GM23338 (cell line): ENCODE results near the gene CCDC32.

Source experiments
- CTCF ChIP-seq, 2 experiments: fragments of 200-600 bp in 1 of 2; sonication (generic) in 1 of 2; conservative IDR thresholded peaks; 2 replicates each; pipeline versions ENCODE4 v1.5.1 to v1.6.1; 2016 to 2017; ENCODE audit warnings: antibody characterized with exemption in 2 of 2, low read depth in 2 of 2, mild to moderate bottlenecking in 2 of 2, moderate library complexity in 1 of 2
- EZH2 ChIP-seq: fragments of 200-600 bp; sonication (generic); IDR thresholded peaks from one replicate; pipeline ENCODE4 v1.8.0; 2017; ENCODE audit warnings: antibody characterized with exemption, mild to moderate bottlenecking, low read depth; ENCODE audit not compliant: unreplicated experiment

GRCh38 chr15:40600956-40601355 is 36.1 kb upstream of the CCDC32 start:
- TF ChIP-seq EZH2, result no peak
- TF ChIP-seq CTCF (conservative IDR thresholded peaks at IDR 0.05; ENCODE audit: low read depth in 2 of 2), result no peak
